Breast epithelium (tissue), 4 donors: Measurements from ENCODE around the gene ADGRG3. TPM values are rescaled to one million over a fixed set of nuclear protein-coding genes. Genes with fewer than 3 reads are reported as not detected.

Source experiments
- DNase-seq, 2 donors: peaks; one replicate each; pipeline ENCODE4 v3.0.0-alpha.2; 2019; ENCODE audit warnings: low spot score in 2 of 2
- H3K27ac ChIP-seq, 2 donors: fragments of 200-600 bp; sonication (generic) in 1 of 2; one replicate each; pipeline ENCODE4 v1.5.1; 2016 to 2019; ENCODE audit warnings: mild to moderate bottlenecking in 1 of 2
- H3K27me3 ChIP-seq, 2 donors: fragments of 200-600 bp; sonication (generic) in 1 of 2; one replicate each; pipeline versions ENCODE4 v1.5.1 to v1.6.0; 2017 to 2019; ENCODE audit warnings: control low read depth in 1 of 2, mild to moderate bottlenecking in 1 of 2
- H3K36me3 ChIP-seq: fragments of 200-600 bp; one replicate; pipeline ENCODE4 v1.5.1; 2019
- H3K4me1 ChIP-seq, 2 donors: fragments of 200-600 bp; sonication (generic); one replicate each; pipeline ENCODE4 v1.5.1; 2016 to 2019; ENCODE audit warnings: control low read depth in 1 of 2
- H3K4me3 ChIP-seq, 3 donors: fragments of 200-600 bp; sonication (generic); 1 replicate in 2 of 3; 2 replicates in 1 of 3; pipeline ENCODE4 v1.5.1; 2016 to 2019; ENCODE audit warnings: mild to moderate bottlenecking in 3 of 3, moderate library complexity in 2 of 3
- H3K9me3 ChIP-seq, 2 donors: fragments of 200-600 bp; sonication (generic) in 1 of 2; one replicate each; pipeline ENCODE4 v1.5.1; 2016 to 2019; ENCODE audit warnings: control low read depth in 1 of 2
- CTCF ChIP-seq, 3 donors: fragments of 450-650 bp; IDR thresholded peaks; one replicate each; pipeline ENCODE4 v1.5.1; 2016 to 2017; ENCODE audit warnings: antibody characterized with exemption in 3 of 3, mild to moderate bottlenecking in 3 of 3, moderate library complexity in 3 of 3
- POLR2A ChIP-seq: fragments of 450-650 bp; IDR thresholded peaks from one replicate; pipeline ENCODE4 v1.6.1; 2016; ENCODE audit warnings: antibody characterized with exemption, mild to moderate bottlenecking, moderate library complexity
- POLR2AphosphoS5 ChIP-seq, 3 donors: sonication (generic); formaldehyde crosslinking; IDR thresholded peaks; one replicate each; pipeline ENCODE4 v1.6.1; 2017; ENCODE audit warnings: antibody characterized with exemption in 3 of 3
- intact Hi-C: fragments of 100-400 bp; cut with DNase I; formaldehyde crosslinking; loops from one replicate; pipeline ENCODE4 v1.15.1; 2023; ENCODE audit warnings: low total_unique reads
- total RNA-seq, 3 donors: library from RNA; depleted of rRNA; stranded (reverse); fragments of >200 nt; gene quantifications; one replicate each; pipeline ENCODE4 v1.1.0, GENCODE V29; 2016

The ADGRG3 gene
- total RNA-seq, 3 donors from 2014 or later = 0.64 to 5.2 (median 1.6) TPM

DNA sequence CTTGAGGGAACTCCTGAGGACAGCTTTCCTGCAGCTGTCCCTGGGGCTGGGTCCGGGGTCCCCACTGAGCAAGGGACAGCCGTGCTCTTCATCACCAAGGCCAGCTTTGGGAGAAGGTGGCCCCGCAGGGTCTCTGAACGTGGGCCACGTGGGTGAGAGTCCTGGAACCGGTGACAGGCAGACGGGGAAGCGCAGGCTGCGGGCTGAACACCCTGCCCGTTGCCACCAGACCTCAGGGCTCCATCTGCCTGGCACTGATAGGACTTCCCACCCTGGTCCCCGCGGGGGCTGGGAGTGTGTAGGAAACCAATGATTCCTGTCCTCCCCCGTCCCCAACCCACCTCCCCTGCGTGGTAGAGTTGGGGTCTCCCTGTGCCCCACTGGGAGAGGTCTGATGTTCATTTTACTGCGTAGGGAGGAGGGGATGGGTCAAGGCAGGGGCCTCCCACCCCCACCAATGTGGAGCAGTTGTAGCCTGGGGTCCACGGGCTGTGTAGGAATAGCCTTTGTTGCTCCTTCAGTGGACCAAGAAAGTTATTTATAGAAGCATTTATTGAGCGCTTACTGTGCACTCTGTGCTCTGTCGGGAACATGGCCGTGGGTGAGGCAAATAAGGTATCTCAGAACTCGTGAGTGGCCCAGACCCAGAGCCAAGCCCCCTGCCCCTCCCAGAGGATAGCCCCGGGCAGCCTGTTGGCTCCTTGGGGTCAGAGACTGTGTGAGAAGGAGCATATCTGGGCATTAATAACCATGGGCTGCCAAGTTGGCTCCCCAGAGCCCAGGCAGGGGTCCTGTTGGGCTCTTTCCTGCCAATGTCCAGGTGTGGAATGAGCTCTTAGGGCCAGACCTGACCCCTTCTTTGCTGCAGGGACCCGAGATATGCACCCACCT lies 38.3 kb upstream of the ADGRG3 start:
- no peak for DNase-seq
- H3K36me3 ChIP-seq = no peaks in the 10 kb centered on the region
- no peaks in the 10 kb centered on the region for H3K27me3 ChIP-seq
- peak overlapping the region; percentile 79 to 81 for H3K27ac ChIP-seq
- H3K4me1 ChIP-seq = peaks cover 8 to 17% of the 10 kb centered on the region in 2 donors
- no peak for TF ChIP-seq POLR2A
- TF ChIP-seq POLR2AphosphoS5 (IDR thresholded peaks at IDR 0.05) = no peak
- TF ChIP-seq CTCF (IDR thresholded peaks at IDR 0.05) = no peak
- H3K4me3 ChIP-seq = peak overlapping the region; percentile 30 to 61 (median 37)
- intact Hi-C loops = loop anchor here (1.0 kb wide), 1 partner anchor 30 kb away; no protein-coding TSS in a partner anchor
- no peaks in the 10 kb centered on the region for H3K9me3 ChIP-seq

DNA sequence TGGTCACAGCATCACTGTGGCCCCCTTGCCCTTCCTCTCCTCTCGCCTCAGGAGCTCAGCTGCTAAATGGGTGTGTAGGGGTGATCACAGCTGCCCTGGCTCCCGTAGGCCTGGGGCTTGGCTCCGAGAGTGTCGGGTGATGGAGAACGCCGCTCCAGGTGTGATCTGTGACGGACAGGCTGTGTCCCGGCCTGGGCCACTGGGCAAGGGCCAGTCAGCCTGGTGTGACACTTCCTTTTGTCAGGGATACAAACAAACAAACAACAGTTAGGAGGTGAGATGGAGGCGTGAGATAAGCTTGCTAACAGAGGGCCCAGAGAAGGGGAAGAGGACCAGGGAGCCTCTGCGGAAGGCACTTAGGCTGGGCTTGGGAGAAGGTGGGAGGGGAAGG lies 37.7 kb upstream of the ADGRG3 start:
- peak overlapping the region; percentile 79 to 81 for H3K27ac ChIP-seq
- peaks cover 8 to 24% of the 10 kb centered on the region in 2 donors for H3K4me1 ChIP-seq

GRCh38 chr16:57630931-57631845 lies 36.9 kb upstream of the ADGRG3 start:
- H3K36me3 ChIP-seq = no peaks in the 10 kb centered on the region
- H3K27ac ChIP-seq = peak overlapping the region; percentile 79 to 81
- no peak for DNase-seq
- TF ChIP-seq CTCF (IDR thresholded peaks at IDR 0.05) (no peak), POLR2A (no peak), POLR2AphosphoS5 (IDR thresholded peaks at IDR 0.05) (no peak)
- no peaks in the 10 kb centered on the region for H3K27me3 ChIP-seq
- no peaks in the 10 kb centered on the region for H3K9me3 ChIP-seq
- intact Hi-C loops = loop anchor here (1.0 kb wide), 1 partner anchor 32 kb away; no protein-coding TSS in a partner anchor
- H3K4me1 ChIP-seq = peaks cover 8 to 29% of the 10 kb centered on the region in 2 donors
- peak overlapping the region; percentile 30 to 61 (median 37) for H3K4me3 ChIP-seq

More for the DNA sequence above, 37.7 kb upstream of the ADGRG3 start:
- DNase-seq = no peak
- H3K27me3 ChIP-seq = no peaks in the 10 kb centered on the region
- intact Hi-C loops = loop anchor here (1.0 kb wide), 1 partner anchor 31 kb away; no protein-coding TSS in a partner anchor
- no peaks in the 10 kb centered on the region for H3K36me3 ChIP-seq
- no peaks in the 10 kb centered on the region for H3K9me3 ChIP-seq
- TF ChIP-seq POLR2A = no peak
- no peak for TF ChIP-seq CTCF (IDR thresholded peaks at IDR 0.05)
- TF ChIP-seq POLR2AphosphoS5 (IDR thresholded peaks at IDR 0.05) = no peak
- H3K4me3 ChIP-seq = peak overlapping the region; percentile 30 to 61 (median 37)

- Histone ChIP-seq H3K27ac (peak overlapping the region; percentile 79 to 81), H3K4me1 (peaks cover 3 to 33% of the 10 kb centered on the region in 2 donors), H3K27me3 (no peaks in the 10 kb centered on the region), H3K4me3 (peak overlapping the region in 1 of 3 donors; percentile 46), H3K9me3 (no peaks in the 10 kb centered on the region), H3K36me3 (no peaks in the 10 kb centered on the region)
- no peak for TF ChIP-seq POLR2A
- TF ChIP-seq CTCF (IDR thresholded peaks at IDR 0.05) = no peak
- no peak for TF ChIP-seq POLR2AphosphoS5 (IDR thresholded peaks at IDR 0.05)
- intact Hi-C loops = no loop called here
- DNase-seq = no peak
Measured at GRCh38 chr16:57632568-57632967, 35.5 kb upstream of the ADGRG3 start.
